NCI-H446 treated with DMSO at 0.1 percent for 48 hours (cell line): ENCODE data around the gene RIPOR1.

Experiments
- DNase-seq: peaks from one replicate; lab custom pipeline; 2025; lab: John Stamatoyannopoulos, UW

RIPOR1 gene

GRCh38 chr16:67539271-67539670, 10.6 kb downstream of the RIPOR1 start:
- no peak for DNase-seq

DNA sequence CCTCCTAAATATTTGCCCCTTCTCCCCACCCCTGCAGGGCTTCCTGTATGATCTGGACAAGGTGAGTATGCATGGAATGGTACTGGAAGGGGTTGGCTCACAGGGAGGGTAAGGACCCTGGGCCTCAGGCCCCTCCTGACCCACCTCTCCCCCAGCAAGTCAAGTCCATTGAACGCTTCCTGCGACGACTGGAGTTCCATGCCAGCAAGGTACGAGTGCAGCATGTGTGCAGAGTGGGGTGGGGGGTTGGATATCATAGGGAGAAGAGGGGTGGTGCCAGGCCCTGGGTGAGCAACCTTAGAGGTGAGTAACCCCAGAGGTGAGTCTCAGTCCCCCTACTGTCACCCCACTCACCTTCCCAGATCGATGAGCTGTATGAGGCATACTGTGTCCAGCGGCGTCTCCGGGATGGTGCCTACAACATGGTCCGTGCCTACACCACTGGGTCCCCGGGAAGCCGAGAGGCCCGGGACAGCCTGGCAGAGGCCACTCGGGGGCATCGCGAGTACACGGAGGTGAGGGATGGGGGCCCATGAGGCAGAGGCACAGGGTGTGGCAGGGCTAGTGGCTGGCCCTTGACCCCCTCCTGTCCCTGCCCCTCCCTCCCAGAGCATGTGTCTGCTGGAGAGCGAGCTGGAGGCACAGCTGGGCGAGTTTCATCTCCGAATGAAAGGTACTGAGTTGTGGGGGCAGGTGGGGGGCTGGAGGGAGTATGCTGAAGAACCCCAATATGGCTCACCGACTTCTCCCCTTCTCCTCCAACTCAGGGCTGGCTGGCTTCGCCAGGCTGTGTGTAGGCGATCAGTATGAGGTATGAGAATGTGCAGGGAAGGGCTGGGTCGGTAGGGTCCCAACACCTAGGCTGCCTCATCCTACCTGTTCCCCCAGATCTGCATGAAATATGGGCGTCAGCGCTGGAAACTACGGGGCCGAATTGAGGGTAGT, 11.3 kb downstream of the RIPOR1 start:
- no peak for DNase-seq

GRCh38 chr16:67540756-67541155, 12.1 kb downstream of the RIPOR1 start:
- no peak for DNase-seq

DNA sequence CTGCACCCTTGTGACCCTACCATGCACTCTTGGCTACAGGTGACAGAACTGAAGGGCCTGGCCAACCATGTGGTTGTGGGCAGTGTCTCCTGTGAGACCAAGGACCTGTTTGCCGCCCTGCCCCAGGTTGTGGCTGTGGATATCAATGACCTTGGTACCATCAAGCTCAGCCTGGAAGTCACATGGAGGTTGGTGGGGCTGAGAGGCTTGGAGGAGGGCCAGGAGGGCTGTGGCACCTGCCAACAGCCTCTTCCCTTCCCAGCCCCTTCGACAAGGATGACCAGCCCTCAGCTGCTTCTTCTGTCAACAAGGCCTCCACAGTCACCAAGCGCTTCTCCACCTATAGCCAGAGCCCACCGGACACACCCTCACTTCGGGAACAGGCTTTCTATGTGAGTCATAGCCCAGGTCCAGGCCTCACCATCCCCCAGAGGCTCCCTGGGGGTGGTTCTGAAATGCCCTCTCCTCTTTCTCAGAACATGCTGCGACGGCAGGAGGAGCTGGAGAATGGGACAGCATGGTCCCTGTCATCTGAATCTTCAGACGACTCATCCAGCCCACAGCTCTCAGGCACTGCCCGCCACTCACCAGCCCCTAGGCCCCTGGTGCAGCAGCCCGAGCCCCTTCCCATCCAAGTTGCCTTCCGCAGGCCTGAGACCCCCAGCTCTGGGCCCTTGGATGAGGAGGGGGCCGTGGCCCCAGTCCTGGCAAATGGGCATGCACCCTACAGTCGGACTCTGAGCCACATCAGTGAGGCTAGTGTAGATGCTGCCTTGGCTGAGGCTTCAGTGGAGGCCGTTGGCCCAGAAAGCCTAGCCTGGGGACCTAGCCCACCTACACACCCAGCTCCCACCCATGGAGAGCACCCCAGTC, 13.0 kb downstream of the RIPOR1 start:
- DNase-seq: no peak

GRCh38 chr16:67542464-67542863, 13.8 kb downstream of the RIPOR1 start:
- no peak for DNase-seq

DNA sequence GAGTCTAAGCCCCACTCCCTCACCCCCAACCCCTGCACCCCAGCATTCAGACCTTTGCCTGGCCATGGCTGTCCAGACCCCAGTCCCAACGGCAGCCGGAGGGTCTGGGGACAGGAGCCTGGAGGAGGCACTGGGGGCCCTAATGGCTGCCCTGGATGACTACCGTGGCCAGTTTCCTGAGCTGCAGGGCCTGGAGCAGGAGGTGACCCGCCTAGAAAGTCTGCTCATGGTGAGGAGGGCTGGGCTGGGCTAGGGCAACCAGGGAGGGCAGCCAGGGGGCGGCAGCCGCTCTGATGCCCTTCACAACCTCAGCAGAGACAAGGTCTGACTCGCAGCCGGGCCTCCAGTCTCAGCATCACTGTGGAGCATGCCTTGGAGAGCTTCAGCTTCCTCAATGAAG, 14.4 kb downstream of the RIPOR1 start:
- no peak for DNase-seq

- no peak for DNase-seq
Measured at GRCh38 chr16:67543582-67543981, 15.0 kb downstream of the RIPOR1 start.

GRCh38 chr16:67544329-67544841, 15.8 kb downstream of the RIPOR1 start:
- no peak for DNase-seq

DNA sequence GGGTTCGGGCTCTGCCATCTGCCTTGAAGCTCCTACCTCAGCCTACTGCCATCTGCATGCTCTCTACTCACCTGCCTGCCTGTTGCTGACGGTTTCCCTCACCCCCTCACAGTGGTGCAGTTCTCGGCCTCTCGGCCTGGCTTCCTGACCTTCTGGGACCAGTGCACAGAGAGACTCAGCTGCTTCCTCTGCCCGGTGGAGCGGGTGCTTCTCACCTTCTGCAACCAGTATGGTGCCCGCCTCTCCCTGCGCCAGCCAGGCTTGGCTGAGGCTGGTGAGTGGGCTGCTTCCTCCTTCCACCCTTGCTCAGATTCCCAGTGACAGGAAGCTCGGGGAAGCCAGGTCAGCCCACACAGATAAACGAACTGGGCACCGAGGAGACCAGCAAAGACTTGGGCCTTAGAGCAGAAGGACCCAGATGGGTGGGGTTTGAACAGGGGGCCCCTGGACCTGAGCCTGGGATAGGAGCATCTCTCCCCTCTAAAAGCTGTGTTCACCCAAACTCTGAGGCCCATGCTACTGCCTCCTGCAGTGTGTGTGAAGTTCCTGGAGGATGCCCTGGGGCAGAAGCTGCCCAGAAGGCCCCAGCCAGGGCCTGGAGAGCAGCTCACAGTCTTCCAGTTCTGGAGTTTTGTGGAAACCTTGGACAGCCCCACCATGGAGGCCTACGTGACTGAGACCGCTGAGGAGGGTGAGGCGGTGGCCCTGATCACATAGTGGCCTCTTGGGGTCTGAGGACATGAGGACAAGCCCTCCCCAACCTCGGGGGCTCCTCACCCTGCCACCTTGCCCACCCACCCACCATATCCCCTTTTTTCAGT, 16.4 kb downstream of the RIPOR1 start:
- DNase-seq: no peak

DNA sequence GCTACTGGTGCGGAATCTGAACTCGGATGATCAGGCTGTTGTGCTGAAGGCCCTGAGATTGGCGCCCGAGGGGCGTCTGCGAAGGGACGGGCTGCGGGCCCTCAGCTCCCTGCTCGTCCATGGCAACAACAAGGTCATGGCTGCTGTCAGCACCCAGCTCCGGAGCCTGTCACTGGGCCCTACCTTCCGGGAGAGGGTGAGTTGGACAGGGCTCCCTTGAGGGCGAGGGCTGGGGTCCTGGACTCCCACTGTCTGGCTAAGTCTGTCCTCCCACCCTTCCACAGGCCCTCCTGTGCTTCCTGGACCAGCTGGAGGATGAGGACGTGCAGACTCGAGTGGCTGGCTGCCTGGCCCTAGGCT, 17.0 kb downstream of the RIPOR1 start:
- no peak for DNase-seq

- DNase-seq: no peak
Measured at GRCh38 chr16:67546091-67546501, 17.5 kb downstream of the RIPOR1 start.

DNA sequence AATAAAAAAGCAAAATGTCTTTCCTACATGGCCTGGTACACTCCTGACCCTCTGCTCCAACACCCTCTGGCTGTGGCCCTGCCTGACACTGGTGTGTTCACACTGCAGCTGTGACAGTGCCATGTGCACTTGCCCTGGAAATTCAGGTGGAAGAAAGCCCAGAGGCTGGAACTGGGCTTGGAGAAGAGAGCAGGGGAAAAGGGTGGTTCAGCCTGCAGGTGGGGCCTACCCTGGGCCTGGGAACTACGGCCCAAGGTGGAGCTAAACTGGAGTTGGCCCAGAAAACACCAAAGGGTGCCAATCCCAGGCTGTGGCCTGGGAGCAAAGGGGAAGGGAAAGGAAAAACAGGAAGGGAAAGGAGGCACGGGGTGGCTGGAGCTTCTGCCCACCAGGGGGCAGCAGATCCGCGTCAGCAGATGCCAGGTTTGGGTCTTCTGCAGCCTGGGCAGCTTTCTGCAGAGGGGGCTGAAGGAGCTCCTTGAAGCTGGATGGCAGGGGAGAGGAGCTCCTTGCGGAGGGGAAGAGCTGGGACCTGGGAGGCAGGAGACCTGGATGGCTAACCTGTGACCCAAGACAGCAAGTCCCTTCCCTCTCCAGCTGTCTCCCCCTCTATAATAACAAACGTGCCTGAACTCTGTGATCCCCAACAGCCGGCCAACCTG, 18.3 kb downstream of the RIPOR1 start:
- no peak for DNase-seq

GRCh38 chr16:67547423-67548264, 19.0 kb downstream of the RIPOR1 start:
- no peak for DNase-seq

DNA sequence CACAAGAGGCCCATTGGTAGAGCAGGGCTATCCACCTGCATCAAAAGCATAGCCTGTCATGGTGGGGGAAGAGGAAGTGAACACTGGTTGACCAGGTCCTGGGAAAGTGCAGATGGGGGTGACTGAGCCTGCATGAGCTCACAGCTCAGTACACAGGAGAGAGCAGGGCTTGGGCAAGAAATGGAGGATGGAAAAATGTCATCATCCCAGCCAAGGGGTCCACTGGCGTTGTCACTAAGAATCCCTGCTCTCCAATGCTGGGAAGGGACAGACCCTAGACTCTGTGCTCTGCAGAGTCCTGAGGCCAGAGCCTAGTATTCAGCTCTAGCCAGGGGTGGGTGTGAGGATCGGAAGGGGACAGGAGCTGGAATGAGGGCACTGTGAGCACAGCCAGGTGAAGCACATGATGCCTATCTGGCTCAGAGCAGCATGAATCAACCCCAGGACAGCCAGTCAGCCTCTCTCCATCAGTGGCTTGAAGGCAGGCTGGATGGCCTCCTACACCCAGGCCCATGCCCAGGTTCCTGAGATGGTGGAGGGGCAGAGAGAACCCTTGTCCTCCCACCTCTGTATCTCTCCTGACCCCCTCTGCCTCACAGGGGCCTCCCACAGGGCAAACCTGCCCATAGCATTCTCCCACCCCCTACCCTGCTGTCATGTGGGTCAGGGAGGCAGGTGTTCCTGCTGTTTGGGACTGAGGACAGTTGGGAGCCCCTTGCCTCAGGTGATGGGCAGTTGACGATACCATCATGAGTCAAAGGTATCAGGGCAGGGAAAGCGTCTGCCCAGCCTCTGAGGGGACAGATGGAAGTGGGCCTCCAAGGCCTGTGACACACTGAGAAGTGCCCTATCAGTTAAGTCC, 19.9 kb downstream of the RIPOR1 start:
- no peak for DNase-seq

DNA sequence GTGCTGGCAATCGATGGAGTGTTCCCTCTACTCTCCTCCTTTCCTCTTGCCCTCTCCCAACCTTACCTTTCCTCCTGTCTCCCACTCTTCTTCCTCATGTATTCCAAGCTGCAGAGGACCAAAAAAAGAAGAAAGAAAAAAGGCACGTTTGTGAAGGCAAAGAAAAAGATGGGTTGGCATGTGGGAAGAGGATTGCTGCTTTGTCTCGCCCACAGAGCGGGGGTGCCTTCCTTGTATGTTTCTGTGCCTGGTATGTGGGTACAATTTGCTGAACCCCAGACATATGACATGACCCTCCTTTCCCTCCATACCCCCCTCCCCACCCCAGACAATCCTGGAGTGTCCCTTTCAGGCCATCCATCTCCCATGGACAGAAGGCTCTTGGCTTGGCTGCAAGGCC, 20.6 kb downstream of the RIPOR1 start:
- no peak for DNase-seq

DNA sequence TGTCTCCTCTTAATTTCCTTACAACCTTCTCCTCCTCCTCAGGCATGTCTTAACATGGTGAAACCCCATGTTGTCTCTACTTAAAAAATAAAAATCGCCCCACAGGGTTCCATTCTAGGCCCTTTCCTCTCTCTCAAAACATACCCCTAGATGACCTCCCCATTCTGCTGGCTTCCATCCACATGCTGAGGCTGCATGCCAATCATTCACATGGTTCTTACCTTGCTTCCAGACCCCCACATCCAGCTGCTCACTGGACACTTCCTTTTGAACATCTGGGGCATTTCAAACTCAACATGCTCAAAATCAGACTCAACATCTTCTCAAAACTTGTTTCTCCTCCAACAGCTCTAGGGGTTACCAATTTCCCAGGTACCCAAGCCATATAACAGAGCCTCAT, 21.3 kb downstream of the RIPOR1 start:
- no peak for DNase-seq

DNA sequence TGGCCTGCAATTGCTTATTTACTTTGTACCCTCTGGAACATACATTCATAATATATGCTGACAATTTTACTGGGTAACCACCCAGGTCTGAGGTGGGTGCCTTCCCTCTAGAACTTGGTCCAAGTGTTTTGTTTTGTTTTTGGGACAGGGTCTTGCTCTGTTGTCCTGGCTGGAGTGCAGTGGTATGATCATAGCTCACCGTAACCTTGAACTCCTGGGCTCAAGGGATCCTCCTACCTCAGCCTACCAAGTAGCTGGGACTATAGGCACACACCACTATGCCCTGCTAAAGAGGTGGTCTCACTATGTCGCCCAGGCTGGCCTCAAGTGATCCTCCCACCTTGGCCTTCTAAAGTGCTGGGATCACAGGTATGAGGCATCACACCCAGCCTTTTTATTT, 22.5 kb downstream of the RIPOR1 start:
- DNase-seq: no peak

DNA sequence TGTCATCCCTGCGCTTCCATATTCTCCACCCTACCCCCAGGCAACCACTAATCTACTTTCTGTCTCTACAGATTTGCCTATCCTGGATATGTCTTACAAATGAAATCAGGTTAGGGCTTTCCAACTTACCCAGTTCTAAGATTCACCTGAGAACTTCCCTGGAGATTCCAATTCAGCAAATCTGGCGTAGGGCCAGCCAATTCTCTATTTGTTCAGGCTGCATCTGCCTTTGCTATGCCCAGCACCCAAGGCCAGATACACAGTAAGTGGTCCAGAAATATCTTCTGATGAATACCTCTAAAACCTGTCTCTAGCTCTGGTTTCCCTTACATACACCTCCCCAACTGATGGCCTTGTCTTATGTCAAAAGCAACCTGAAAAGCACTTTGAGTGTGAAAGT, 23.3 kb downstream of the RIPOR1 start:
- no peak for DNase-seq

DNA sequence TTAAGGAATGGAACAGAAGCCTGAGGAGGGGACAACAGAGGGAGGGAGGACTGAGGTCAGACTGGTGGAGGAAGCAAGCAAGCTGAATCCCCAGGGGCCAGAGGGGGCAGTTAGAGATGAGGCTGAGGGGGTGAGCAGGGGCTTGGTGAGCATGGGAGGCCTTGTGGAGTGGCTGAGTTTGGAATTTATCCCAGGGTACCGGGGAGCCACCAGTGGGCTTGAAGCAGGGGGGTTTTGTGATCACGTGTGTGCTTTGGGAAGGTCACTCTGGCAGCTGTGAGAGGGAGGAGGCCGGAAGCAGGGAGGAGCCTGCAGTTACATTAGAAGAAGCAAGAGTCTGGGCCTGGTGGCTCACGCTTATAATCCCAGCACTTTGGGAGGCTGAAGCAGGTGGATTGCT, 23.8 kb downstream of the RIPOR1 start:
- no peak for DNase-seq
